ENCODE results near the gene DPM2. TPM values are rescaled to one million over a fixed set of nuclear protein-coding genes. Genes with fewer than 3 reads are reported as not detected.

DPM2 gene, protein sequence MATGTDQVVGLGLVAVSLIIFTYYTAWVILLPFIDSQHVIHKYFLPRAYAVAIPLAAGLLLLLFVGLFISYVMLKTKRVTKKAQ
- 92.5 and 128 TPM in 2 replicates for total RNA-seq (2014; rRNA removed; shearing (Covaris generic))
- 71.8 and 92.0 TPM in 2 replicates for polyA plus RNA-seq (2015; cell fraction: cytosol; rRNA removed)
- polyA plus RNA-seq (2015; cell fraction: nucleus; rRNA removed): 40.3 and 61.2 TPM in 2 replicates

DNA sequence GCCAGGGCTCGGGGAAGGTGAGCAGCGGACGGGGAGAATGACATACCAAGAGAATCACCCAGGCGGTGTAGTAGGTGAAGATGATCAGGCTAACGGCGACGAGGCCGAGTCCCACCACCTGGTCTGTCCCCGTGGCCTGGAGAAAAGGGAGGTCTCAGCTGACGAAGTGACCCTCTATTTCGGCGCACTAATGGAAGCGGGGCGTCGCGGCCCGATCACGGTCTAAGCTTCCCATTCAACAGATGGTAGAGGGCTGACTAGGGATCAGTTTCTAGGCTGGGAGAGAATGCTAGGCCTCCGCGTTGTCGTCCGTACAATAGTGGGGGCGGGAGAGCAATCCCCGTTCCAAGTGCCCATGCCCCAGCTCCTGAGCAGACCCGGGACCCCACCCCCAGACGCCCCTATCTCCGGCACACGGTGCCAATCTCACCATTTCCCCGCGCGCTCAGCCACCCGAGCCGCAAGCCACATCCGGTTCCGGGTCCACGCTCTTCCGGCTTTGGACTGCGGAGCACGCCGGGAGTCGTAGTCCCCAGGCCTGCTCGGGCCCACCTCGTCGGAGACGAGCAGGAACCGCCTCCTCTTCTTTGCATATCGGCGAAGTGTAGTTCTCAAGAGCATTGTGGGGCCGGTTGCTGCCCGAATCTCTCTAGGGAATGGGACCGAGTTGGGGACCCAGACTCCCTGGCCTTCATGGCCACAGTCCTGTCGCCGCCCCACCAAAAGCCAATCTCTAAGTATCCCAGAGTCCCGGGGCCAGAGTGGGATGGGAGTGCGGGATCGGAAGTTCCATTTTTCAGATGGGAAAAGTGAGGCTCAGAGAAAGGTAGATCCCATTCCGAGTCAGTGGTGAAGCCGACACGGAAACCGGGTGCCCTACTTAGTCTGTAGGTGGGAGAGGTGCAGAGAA is at the start of gene DPM2:
DPM2 (minus strand) TSS at position 467 of the 910 bp plus-strand sequence; CDS start at position 433, 34 bp downstream.
- DNase-seq (ENCODE audit: low read depth): peak; percentile 83

DNA sequence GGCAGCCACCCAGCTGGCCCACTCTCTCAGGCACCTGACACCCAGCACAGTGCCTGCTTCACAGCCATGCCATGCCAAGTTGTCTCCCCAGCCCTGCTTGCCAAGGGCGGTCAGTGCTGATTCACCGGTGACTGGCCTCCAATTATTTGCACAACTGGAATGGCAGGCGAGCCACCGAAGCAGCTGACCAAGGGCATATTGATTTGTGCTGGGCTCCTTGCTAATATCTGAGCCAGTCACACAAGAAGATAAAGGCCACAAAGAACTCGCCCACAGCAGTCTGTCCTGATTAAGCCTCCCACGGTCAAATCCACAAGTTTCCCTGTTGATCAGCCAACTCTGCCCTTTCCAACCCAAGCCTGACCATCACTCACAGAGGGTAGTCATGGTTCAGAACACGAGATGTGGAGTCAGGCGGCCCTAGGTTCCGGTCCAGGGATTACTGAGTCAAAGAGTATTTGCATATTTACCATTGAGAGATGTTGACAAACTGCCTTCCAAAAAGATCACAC is 49.5 kb upstream of the DPM2 start:
- peak; percentile 78 for DNase-seq (ENCODE audit: low read depth)

DNA sequence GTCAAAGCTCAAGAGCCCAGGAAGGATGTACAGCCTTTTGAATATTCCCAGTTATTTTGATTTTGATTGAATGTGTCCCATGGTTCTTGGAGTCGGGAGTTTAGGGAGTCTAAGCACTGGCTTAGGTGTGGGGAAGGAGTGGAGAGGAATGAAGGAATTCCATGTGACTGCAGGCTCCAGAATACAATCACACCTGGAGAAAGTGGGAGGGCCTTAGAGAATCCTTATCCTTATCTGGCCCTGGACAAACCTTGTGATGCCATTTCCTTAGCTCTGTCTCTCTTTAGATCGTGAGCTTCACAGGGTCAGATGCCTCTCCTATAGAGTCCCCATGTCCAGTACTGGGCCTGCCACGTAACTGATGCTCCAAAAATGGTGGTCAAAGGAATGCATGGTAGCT is 47.4 kb upstream of the DPM2 start:
- DNase-seq (ENCODE audit: low read depth): no peak

DNA sequence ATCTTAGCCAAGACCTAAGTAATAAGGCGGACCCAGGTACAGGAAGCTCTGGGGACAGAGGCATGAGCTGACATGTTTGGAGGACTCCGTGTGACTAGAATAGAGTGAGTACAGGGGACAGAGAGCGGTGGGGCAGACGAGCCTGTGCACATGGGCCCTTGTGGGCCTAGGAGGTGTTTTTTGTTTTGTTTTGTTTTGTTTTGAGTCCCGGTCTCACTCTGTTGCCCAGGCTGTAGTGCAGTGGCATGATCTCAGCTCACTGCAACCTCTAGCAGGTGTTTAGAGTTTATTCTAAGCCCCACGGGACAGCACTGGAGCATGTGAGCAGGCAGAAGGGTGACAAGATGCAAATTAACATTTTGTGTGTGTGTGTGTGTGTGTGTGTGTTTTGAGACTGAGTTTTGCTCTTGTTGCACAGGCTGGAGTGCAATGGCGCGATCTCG is 46.2 kb upstream of the DPM2 start:
- no peak for DNase-seq (ENCODE audit: low read depth)

DNA sequence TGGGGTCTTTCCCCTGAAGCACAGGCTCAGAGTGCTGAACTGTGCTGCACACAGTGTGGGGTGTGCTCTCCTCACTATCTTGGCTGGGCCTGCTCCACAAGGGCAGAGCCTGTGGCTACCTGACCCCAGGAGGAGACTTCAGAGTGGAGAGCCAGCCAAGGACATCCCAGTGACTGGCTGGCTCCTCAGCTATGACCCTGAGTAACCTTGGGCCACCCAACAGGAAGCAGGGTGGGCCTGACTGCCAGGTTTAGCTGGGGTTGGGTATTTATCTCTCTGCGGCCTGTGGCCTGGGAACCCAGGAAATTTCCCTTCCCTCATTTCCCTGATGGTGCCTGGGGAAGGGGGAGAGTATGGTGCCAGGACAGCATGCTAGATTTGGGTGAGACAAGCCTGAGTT is 45.3 kb upstream of the DPM2 start:
- DNase-seq (ENCODE audit: low read depth): no peak

DNA sequence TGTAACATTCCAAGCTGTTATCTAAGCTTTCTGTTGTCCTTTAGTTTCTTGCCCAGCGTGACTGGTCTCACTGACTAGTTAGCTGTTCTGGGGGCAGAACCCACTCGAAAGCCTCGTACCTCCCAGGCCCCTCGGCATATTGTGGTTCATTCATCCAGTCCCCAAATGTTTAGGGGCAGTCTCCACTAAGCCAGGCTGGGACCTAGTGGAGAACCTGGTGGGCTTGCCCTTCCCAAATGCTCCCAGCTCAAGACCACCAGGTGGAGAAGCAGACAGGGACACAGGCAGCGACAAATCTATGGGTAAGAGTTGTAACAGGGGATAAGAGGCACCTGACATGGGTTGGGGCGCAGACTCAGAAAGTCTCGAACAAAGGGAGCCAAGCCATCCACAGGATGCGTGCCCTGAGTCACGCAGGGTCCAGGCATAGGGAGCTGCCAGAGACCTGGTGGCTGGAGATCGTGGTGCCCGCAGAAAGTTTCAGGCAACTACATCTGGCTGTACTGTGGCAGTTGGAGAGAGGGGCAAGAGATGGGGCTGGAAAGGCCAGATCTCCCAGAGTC is 44.0 kb upstream of the DPM2 start:
- no peak for DNase-seq (ENCODE audit: low read depth)

DNA sequence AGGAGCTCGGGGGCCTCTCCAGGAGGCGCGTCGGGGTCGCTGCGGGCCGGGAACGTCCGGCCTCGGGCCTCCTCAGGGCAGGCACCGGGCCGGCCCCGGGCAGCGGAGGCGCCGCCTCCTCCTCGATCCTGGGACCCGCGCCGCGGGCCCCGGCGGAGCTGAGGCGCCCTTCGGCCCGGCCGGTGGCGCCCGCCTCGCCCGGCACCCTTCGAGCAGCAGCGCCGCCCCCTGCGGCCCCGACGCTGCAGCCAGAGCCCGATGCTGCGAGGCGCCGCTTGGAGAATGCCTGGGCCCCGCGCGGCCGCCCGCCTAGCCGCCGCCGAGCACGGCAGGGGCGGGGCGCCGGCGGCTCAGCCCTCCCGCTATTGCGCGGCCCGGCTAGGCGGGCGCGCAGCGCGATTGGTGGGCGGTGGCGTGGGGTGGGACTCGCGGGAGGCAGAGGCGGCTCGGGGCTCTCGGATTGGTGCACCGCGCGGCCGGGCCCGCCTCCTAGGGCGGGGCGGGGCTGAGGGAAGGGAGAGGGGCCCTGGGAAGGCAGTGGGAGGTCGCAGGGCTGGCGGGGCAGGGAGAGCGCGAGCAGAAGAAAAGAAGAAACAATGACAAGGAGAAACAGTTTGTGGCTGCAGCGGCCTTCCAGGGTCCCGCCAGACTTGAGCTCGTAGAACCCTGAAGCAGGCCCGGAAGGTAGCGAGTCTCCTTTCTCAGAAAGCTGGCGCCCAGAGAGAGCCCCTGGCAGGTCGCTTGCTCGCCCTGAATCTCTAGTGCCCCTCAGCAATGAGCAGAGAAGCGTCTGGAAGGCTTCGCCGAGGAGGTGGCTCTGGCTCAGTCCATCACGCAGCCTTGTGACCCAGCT is 43.3 kb upstream of the DPM2 start, which contains the start of gene EEIG1:
EEIG1 (minus strand) TSS at position 284 of the 853 bp plus-strand sequence. CDS start 852 bp downstream, outside the sequence.
- peak; percentile 86 for DNase-seq (ENCODE audit: low read depth)

DNA sequence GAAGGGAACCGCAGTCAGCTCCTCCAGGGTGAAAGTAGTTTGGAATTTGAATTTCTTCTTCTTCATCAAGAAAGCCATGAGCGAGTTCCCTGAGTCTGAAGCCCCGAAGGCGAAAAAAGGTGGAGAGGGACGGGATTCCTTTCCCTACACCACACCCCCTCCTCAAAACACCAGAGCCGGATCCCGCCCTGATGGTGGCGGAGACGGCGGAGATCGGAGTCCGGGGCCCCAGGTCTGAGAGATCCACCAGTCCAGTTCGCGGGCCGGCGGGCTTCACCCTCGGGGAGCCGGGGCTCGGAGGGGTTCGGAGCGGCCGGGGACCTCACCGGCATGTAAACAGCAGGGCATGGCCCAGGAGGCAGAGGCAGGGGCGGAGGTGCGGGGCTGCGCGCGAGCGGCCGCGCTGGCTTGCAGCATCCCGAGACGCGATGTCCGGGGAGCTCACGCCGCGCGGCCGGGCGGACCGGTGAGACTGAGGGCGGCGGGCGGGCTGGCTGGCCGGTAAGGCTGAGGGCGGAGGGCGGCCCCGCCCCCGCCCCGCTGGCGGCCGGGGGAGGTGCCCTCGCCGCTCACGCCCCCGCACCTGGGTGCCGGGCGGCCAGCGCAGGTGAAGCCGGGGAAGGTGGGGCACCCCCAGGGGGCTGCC is 42.5 kb upstream of the DPM2 start:
- no peak for DNase-seq (ENCODE audit: low read depth)

DNA sequence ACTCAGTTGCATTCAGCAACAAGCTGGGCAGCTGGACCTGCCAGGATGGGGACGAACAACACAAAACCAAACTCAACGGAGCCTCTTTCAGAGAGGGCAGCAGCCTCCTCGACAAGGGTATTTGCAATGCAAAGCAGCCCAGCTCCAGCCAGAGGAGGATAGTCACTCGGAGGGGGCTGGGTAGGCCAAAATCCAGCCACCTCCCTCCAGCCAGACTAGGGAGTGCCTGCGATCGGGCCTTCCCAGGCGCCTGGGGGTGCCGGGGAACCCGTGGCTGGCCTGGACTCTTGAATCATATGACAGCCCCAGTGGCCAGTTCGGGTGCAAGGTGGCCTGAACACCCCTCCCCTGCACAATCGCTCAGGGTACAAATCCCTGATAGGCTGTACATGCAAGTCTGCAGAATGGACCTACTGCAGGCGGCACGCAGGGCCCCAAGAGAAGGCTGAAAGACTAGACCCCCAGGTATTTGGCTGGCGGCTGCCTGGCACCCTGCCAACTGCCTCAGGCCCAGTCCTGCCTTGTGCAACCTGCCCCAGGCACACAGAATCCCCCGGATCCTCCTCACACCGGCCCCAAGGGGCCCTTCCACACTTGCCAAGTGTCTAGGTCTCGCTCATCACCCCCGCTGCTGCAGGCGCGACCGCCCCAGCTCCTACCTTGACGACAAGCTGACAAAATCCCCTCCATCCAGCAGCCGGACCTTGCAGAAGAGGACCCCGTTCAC is 41.8 kb upstream of the DPM2 start:
- no peak for DNase-seq (ENCODE audit: low read depth)

DNA sequence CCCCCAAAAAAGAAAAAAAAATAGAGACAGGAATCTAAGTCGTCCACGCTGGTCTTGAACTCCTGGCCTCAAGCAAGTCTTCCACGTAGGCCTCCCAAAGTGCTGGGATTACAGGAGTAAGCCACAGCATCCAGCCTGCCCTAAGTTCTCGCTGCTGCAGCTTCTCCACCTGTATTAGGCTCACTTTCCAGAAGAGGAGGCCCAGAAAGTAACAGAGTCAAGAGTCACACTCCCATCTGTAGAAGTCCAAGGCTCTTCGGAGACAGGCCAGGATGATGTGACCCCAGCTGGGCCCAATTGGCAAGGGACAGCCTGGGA is 41.3 kb upstream of the DPM2 start:
- DNase-seq (ENCODE audit: low read depth): no peak

DNA sequence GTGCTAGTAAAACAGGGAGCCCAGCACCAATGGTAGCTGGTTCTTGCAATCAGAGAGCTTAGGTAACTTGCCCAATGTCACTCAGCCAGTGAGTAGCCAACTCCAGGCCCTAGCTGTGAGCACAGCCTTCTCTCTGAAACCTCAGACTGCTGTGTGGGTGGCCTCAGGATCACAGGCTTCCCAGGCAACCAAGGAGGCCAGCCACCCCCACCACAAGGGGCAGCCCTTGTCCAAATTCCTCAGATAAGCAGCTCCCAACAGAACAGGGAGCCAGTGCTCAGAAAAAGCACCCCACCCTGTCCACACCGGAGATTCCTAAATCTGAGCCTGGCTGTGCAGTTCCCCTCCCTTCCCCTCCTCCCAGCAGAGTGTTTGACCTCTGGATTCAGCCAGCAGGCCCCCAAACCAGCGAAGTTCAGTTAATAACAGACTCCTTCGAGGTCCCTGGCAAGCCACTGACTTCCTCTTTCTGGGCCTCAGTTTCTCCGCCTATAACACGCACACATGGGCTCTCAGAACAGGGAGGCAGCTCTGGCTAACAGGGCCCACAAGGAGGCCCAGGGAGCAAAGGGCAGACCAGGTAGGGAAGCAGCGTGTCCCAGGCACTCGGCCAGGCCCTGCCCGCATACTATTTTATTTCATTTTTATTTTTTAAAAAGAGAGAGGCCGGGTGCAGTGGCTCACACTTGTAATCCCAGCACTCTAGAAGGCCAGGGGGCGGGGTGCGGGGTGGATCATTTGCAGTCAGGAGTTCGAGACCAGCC is 40.4 kb upstream of the DPM2 start:
- no peak for DNase-seq (ENCODE audit: low read depth)

DNA sequence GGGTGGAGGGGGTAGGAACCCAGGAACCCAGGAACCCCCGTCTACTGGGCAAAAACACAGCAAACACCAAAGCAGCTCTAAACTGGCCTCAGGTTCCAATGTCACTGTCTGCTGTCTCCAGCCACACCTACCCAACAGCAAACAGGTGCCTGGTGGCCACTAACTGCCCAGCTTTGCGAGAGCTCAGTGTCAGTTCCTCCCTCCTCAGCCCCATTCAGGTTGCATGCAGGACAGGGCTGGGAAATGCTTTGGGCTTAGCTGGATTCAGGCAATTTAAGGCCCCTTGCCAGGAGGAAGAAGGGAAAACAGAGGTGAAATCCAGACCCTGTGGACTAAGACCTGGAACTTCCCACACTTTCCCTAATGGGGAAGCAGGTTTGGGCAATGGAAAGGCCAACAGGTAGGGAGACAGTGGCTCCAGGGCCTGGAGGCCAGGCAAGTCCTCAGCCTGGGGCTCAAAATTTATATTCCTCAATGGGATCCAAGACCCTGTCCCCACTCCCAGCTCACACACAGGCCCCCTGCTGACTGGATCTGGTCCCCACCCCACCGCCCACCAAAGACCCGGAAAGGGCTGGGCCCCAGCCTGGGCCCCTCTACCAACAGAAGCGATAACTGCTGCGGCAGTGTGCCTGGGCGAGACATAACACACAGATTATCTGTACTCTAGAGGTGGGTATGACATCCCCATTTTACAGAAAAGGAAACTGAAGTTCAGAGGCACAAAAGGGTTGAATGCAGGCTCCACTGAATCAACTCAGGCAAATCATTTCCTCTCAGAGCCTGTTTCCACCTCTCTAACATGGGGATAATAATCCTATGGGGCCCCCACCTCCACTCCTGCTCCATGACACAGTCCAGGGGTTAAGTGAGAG is 39.6 kb upstream of the DPM2 start:
- DNase-seq (ENCODE audit: low read depth): no peak

DNA sequence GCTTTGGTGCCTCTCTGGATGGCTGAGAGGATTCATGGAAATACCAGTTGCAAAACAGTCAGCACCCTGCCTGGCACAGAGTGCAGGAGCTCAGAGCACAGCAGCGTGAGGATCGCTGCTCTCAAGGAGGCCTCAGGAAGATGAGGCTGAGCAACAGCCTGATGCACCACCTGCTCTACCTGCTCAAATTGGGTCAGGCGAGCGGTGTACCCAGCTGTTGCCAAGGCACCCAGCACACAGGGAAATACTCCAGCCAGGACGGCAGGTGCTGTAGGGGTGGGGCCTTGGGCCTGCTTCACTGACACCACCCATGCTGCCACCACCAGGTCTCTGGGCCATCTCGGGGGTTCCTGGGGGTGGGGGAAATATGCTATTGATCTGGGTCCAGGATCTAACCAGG is 38.8 kb upstream of the DPM2 start:
- DNase-seq (ENCODE audit: low read depth): no peak

DNA sequence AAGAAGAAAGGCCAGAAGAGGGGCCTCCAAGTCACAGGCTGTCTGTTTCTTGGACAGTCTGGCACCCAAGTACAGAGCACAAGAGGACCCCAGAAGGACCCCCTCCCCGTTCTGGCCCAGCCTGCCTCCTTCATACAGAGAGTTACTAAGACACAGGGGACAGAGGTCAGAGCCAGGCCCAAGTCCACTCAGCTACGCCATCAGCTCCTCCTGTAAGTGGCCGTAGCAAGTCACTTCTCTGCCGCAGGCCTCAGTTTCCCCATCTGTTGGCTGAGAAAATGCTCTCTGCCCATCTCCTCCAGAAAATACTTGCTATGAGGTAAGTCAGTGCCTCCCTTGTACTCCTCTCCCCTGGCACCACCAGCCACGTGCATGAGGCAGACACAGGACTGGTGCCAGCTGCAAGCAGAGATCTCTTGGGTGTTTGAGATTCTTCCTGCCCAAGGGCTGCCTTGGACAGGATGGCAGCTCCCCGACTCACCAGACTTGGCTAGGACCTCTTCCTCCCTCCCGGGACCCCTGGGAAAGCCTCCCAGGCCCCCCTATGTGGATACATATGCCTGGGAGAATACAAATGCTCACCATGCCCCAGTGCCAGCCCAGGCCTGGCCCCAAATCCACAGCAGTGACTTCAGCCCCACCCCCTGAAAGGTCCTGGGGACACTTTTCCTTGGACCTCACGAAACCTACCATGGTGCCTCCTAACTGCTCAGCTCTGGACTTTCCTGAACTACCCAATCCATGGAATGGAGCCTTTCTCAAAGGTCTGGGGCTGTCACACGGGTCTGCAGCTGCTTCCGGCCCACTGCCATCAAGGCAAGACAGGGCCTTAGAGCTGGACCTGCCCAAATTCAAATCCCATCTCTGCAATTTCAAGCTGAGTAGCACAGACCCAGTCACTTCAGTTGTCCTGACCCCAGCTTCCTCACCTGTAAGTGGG is 38.0 kb upstream of the DPM2 start:
- no peak for DNase-seq (ENCODE audit: low read depth)

DNA sequence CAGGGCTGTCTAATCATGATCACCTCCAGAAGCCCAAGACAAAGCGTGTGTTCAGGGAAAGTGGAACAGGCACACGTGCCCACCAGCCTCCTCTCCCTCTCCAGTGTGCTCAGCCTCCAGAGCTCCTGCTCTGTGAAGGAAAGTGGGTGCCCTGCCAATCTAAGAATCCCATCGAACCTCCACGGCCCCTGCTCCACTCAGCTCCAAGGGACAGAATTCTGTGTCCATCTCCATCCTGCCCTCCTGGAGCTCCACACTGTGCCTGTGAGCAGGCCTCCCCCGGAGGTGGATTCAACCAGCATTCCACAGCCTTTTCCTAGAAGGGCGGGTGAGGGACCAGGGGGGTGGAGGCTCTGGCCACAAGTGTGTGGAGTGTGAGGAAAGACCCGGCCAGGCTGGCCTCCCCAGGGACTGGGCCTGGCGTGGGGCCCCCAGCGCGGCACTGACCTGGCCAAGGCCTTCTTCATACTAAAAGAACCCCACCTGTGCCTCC is 37.2 kb upstream of the DPM2 start:
- DNase-seq (ENCODE audit: low read depth): no peak

DNA sequence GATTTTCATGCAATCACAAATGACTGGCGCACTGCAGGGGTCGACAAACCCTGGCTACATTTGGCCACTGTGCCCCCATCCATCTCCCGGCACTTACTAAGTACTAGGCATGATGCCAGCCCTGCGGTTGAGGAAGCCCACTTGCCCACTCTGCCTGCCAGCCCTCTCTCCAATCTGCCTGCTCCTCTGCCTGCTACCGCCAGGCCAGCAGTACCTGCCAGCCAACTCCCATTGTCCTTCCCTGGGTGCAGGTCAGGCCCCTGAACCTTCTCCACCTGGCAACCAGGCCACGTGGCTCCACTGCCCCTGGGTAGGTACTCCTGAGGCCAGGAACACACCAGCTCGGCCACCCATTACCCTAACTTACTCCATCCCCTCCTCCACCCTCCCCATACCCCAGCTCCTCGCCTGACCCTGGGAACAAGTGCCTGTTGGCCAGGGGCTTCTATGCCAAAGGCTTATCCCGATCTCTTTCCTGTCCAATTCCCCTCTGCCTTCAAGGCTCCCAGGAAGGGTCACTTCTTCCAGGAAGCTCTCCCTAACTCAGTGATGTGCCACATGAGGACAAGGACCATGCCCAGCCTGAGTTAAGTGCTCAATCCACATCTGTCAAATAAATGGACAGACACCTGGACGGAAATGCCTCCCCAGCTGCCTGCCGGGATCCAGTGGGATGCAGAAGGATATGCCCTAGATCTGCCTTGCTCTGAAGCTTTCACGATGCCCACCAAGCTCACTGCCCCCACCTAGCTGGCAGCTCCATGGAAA is 36.5 kb upstream of the DPM2 start:
- no peak for DNase-seq (ENCODE audit: low read depth)

Data from HT1080 (cell line).